Activated CD4-positive, alpha-beta T cell treated with anti-CD3 and anti-CD28 coated beads, Interleukin-2, amount 50 U/mL, for 1 hour (primary cell): Measurements from ENCODE around the gene BRCA1.
"Not testable (repeated sequence)": the region's sequence is repeated elsewhere in the genome, so short reads cannot be mapped to it uniquely, and the experiment has no call there.

Experiments
- DNase-seq: peaks from one replicate; pipeline ENCODE4 v3.0.0-alpha.2; 2020

BRCA1 gene

GRCh38 chr17:43068570-43069367 is 56.4 kb downstream of the BRCA1 start:
- DNase-seq: no peak

GRCh38 chr17:43062984-43063638 is 62.1 kb downstream of the BRCA1 start:
- DNase-seq: no peak

DNA sequence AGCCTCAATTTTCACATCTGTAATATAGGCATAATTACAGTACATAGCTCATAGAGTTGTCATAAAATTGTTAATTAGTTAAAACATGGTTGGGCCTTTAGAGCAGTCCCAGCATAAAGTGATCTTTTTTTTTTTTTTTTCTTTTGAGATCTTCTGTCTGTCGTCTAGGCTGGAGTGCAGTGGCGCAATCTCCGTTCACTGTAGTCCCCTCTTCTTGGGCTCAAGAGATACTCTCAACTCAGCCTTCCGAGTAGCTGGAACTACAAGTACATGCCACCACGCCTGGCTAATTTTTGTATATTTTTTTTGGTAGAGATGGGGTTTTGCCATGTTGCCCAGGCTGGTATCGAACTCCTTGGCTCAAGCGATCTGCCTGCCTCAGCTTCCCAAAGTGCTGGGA is 69.1 kb downstream of the BRCA1 start:
- DNase-seq: no peak

DNA sequence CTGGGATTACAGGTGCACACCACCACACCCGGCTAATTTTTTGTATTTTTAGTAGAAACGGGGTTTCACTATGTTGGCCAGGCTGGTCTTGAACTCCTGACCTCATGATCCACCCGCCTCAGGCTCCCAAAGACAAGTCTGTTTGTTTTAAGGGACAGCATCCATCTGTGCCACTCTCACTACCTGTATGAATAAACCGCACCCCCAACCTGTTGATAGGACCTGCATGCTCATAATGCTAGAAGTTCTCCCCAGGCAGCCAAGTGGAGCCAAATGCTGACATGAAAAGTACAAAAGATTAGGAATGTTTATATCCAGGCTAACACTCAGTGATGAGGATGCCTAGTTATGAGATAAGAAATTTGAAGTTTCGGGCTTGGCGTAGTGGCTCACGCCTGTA is 72.2 kb downstream of the BRCA1 start:
- not testable (repeated sequence) for DNase-seq

GRCh38 chr17:43051969-43052368 is 73.2 kb downstream of the BRCA1 start:
- DNase-seq: no peak

DNA sequence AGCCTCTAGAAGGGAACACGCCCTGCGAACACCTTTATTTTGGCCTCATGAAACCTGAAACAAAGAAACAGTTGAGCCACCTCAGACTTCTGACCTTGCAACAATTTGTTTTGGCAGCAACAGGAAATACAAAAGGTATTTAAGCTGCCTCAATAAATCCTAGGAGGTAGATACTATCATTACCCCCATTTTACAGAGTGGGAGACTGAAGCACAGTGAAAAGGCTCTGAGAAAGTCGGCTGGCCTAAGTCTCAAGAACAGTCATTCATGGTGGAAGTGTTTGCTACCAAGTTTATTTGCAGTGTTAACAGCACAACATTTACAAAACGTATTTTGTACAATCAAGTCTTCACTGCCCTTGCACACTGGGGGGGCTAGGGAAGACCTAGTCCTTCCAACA is 81.1 kb downstream of the BRCA1 start:
- DNase-seq: no peak

DNA sequence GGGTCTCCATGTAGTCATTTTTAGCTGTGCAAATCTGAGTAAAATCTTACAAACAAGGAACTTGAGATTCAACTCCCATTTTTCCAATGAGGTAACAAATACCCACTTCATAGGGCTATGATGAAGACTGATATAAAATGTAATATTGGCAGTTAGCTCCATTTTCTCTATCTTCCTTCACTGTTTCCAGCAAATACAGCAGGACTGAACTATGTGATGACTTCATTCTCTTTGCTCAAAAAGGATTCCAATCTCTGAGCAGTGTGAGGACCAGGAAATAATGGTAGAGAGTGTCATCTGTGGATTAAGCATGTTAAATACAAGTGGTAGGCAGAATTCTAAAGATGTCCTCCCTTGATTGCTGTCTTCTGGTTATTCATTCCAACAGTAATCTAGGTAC is 81.9 kb downstream of the BRCA1 start:
- no peak for DNase-seq

GRCh38 chr17:43042025-43042628 is 83.0 kb downstream of the BRCA1 start:
- DNase-seq: no peak

DNA sequence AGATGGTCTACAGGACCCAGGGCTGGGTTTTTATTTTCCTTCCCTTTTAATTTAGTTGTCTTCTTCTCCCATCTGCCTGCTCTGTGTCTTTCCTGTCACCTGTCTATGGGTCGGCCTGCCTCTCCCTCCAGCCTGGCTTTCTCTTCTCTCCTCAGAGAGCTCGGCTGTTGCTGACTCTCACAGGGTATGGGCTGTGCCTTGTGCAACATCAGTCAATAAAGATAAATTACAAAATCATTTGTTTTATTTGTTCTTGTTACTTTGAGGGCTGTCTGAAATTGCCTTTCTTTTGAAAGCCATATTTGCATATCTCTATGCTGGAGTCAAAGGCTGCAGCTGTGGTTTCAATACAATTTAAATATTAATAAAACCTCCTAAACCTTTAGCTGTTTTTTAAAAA is 84.5 kb downstream of the BRCA1 start:
- DNase-seq: no peak

- DNase-seq: no peak
These were observed 85.5 kb downstream of the BRCA1 start for GRCh38 chr17:43039646-43040045.

DNA sequence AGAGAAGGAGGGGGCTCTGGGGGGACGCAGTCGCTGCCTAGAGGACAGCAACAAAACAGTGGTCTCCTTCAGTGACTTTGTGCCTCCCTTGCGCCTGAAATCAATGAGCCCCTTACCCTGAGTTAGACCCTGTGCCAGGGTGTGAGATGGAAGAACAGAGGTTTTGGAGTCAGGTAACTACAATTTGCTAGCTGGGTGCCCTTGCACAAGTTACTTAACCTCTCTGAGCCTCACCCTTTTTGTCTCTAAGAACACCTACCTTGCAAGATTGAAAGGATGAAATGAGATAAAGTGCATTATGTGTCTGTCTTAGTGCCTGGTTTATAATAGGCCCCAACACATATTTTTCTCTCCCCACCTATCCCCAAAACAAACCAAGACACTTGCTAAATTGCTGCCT is 90.3 kb downstream of the BRCA1 start:
- no peak for DNase-seq

DNA sequence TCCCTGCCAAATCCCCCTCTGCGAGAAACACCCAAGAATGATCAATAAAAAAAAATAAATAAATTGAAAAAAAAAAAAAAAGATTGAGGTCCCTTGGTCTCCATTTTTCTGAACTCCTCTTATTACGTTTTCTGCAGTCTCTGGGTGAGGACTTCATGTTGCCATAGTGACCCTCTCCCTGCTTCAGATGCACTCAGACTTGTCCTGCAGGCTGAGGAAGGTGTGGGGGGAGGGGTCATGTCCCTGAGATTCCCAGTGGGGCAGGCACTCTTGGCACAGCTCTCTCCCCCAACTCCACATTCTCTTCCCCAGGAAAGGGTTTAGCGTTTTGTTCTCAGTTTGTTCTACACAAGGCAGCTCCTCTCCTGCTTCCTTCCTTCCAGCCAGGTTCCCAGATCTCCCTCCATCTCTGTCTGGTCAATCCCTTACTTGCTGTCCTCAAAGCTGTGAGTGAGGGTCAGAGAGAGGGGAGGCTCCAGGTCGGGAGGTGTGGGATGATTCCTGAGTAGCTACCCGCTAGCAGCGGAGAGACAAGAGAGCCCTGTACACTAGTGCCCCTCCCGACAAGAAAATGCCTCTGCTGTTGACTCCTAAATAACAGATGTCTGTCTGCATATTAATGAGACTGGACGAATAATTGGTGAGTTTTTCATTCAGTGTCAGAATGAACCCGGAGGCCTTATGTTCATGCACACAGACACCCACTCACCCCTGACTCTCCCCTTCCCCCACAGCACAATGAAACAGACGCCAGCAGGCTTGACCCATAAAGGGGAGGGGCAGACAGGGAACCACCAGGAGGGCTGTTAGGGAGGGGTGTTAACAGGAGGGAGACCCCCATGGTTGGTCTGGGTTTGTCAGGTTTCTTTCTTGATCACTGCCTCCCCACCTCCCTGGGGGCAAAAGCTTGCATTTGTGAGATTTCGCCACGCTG is 90.9 kb downstream of the BRCA1 start:
- DNase-seq: no peak

GRCh38 chr17:43031666-43032065 is 93.5 kb downstream of the BRCA1 start:
- no peak for DNase-seq

GRCh38 chr17:43030137-43030767 is 94.9 kb downstream of the BRCA1 start:
- no peak for DNase-seq

DNA sequence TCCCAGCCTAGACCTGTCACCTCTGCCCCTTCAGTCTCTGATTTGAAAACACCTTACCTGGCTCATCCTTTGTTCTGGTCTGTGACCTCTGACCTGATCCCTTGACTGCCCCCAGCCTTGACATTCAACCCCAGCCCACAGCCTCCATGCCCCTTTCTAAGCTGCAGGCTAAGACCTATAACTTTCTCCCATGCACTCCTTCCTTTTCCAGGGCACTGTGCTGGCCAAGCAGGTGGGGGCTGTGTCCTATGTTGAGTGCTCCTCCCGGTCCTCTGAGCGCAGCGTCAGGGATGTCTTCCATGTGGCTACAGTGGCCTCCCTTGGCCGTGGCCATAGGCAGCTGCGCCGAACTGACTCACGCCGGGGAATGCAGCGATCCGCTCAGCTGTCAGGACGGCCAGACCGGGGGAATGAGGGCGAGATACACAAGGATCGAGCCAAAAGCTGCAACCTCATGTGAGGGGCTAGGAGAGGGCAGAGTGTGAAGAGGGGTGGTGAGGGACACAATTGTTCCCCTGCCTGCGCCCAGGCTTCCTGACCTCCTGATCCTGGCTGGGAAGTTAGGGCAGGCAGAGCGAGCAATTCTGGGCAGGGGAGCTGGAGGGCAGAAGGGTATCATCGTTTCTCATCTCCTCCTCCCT is 96.8 kb downstream of the BRCA1 start:
- no peak for DNase-seq

DNA sequence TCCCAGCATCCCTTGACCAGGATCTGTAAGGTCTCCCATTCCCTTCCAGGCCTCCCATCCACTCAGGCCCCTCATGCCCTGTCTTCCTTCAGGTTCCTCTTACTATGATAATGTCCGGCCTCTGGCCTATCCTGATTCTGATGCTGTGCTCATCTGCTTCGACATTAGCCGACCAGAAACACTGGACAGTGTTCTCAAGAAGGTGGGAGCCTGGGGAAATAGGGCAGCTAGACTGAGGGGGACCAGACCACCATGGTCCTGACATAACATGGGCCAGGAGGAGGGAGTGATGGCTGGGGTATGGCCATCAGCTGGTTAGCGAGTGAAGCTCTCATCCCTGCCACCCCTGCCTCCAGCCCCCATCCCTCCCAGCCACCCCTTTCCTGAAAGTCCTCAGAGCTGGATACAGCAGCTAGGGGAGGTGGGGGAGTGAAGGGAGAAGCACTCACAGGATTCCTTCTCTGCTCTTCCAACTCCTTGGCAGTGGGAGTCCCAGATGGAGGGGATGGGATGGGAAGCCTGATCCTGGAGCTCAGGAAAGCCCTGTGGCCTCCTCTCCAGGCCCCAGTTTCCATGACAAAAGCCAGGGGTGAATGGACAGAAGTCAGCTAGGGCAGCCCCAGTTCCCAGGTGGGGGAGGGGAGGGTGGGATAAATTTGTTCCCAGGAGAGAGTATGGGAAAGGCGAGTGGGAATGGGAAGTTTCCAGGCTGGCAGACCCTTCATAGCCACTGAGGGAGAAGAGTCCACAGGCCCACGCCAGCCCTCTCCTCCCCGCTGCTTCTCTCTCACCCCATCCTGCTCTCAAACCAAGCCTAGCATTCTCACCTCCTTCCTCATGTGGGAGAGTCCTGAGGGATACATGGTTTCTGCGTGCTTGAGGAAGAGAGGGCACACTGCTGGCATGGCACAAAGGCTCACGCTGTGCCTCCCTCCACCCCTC is 97.8 kb downstream of the BRCA1 start:
- DNase-seq: no peak

- no peak for DNase-seq
These were observed 98.6 kb downstream of the BRCA1 start for GRCh38 chr17:43026595-43026994.

DNA sequence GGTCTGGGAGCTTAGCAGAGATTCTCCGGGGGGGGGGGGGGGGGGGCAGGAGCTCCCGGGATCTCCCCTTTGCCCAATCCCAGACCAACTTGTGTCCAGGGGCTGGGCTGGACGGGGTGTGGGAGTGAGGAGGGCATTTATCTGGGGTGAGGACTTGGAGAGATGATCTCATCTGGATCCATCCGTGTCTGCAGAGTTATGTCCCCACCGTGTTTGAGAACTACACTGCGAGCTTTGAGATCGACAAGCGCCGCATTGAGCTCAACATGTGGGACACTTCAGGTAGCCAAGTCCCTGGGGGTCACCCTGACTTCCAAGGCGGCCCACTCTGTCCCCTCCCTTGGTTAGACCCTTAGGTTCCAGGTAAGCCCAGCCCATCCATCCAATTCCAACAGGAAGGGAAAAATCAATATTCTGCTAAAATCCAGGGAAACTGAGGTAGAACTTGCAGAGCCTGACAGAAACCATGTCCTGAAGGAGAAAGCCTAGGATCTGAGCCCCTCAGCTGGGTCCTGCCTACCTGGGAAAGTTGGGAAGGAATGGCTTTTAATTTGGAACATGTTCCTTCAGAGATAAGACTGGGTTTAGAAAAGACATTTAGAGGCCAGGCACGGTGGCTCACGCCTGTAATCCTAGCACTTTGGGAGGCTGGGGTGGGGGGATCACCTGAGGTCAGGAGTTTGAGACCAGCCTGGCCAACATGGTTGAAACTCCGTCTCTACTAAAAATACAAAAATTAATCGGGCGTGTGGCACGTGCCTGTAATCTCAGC is 99.2 kb downstream of the BRCA1 start:
- DNase-seq: no peak

DNA sequence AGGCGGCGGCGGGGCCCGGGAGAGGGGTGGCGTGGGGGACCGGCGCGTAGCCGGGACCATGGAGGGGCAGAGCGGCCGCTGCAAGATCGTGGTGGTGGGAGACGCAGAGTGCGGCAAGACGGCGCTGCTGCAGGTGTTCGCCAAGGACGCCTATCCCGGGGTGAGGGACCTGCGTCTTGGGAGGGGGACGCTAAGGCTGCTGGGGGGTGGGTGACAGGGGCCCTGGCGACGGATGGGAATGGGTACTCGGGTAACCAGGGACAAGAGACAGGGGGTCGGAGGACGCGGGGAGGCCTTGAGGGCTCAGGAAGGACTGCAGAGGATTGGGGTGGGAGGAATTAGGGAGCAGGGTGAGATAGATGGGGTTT is 99.9 kb downstream of the BRCA1 start:
- DNase-seq: no peak
